Vagina (tissue), 2 donors: Measurements from ENCODE around the gene DNAAF2.

ENCODE experiments used
- POLR2A ChIP-seq, 2 donors: fragments of 450-650 bp; IDR thresholded peaks; one replicate each; pipeline ENCODE4 v1.6.1; 2017; ENCODE audit warnings: antibody characterized with exemption in 2 of 2, mild to moderate bottlenecking in 2 of 2, moderate library complexity in 2 of 2
- POLR2AphosphoS5 ChIP-seq, 2 donors: sonication (generic); formaldehyde crosslinking; IDR thresholded peaks; one replicate each; pipeline ENCODE4 v1.9.0; 2017; ENCODE audit warnings: antibody characterized with exemption in 2 of 2, mild to moderate bottlenecking in 2 of 2, low read depth in 1 of 2; ENCODE audit not compliant: insufficient read depth in 1 of 2
- TF ChIP-seq, protein P1 (sequence below), 3 experiments: fragments of 450-650 bp in 2 of 3; fragments of 200-600 bp in 1 of 3; sonication (generic) in 1 of 3; IDR thresholded peaks; one replicate each; pipeline ENCODE4 v1.5.1; 2017 to 2019; ENCODE audit warnings: antibody characterized with exemption in 3 of 3, mild to moderate bottlenecking in 2 of 3, moderate library complexity in 2 of 3

DNA sequence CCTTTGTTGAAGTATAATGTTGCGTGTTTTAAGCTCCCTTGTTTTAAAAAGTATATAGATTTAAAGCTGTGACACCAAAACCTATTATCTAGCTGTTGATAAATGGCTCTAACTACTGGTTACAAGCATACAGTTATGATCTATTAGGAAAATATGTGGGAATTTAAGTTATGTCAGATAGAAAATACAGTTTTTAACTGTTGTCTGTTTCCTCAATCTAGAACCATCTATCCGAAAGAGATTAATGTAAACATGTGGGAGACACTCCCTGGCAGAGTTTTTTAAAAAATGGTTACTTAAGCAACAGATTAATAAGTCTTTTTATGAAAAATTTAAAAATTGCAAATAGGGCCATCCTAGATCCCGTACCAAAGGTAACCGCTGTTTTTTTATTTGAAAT, 22.8 kb downstream of the DNAAF2 start:
- TF ChIP-seq, protein P1, sequence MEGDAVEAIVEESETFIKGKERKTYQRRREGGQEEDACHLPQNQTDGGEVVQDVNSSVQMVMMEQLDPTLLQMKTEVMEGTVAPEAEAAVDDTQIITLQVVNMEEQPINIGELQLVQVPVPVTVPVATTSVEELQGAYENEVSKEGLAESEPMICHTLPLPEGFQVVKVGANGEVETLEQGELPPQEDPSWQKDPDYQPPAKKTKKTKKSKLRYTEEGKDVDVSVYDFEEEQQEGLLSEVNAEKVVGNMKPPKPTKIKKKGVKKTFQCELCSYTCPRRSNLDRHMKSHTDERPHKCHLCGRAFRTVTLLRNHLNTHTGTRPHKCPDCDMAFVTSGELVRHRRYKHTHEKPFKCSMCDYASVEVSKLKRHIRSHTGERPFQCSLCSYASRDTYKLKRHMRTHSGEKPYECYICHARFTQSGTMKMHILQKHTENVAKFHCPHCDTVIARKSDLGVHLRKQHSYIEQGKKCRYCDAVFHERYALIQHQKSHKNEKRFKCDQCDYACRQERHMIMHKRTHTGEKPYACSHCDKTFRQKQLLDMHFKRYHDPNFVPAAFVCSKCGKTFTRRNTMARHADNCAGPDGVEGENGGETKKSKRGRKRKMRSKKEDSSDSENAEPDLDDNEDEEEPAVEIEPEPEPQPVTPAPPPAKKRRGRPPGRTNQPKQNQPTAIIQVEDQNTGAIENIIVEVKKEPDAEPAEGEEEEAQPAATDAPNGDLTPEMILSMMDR (IDR thresholded peaks at IDR 0.05), result no peak
- TF ChIP-seq POLR2A (IDR thresholded peaks at IDR 0.05), result no peak
- no peak for TF ChIP-seq POLR2AphosphoS5 (IDR thresholded peaks at IDR 0.05; ENCODE audit: insufficient read depth in 1 of 2, low read depth in 1 of 2)
